Measurements from ENCODE around the gene SEMA6B.

SEMA6B gene

DNA sequence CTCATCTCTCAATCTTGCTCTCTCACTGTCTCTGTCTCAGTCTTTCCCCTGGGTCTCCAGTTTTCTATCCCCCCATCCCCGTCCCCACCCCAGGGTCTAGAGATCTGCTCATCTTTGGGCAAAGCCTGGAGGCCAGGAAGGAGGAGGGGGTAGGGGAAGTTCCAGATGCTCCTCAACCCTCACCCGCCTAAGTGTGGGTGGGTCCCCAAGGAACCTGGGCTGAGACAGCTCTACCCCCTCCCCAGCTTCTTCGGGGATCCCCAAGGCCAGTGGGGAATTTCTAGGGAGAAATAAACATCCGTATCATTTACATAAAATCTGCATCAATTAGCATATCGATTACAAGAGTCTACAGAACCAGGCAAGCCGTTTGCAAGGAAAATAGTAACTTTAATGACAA lies 31.8 kb upstream of the SEMA6B start:
- H3K9ac ChIP-seq (ENCODE audit: insufficient read length), result no peak overlapping the region
- TF ChIP-seq POLR2AphosphoS5 (IDR thresholded peaks at IDR 0.05; ENCODE audit: borderline replicate concordance, low read depth, low read length) (no peak), FOXP2 (optimal IDR thresholded peaks at IDR 0.05; ENCODE audit: control extremely low read depth, extremely low read length, insufficient read depth) (no peak), EZH2 (IDR thresholded peaks at IDR 0.05) (no peak)

DNA sequence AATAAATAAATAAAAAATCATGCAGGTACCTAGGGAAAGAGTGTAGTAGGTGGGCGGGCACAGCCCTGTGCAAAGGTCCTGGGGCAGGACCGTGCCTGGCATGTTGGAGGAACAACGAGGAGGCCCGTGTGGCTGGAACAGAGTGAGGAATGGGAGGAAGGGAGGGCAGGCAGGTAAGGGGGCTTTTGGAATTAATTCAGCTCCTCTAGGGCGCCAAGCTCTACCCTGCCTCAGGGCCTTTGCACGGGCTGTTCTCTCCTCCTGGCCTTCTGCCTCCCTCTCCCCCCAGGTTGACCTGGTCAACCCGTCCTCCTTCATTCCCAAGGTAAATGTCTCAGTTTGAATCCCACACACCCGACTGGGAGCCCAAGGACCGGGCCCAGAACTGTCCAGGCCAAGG lies 31.1 kb upstream of the SEMA6B start:
- H3K9me3 ChIP-seq (ENCODE audit: low read depth, low read length), result no peaks in the 10 kb centered on the region
- H3K36me3 ChIP-seq (ENCODE audit: insufficient read depth, low read length), result no peaks in the 10 kb centered on the region
- no peak for TF ChIP-seq EZH2 (IDR thresholded peaks at IDR 0.05)
- no peak overlapping the region for H3K4me3 ChIP-seq
- no peak overlapping the region for H3K9ac ChIP-seq (ENCODE audit: insufficient read length)
- no peak overlapping the region for H3K27ac ChIP-seq
- DNase-seq (ENCODE audit: low read depth, low spot score), result no peak

More for the DNA sequence above, 31.8 kb upstream of the SEMA6B start:
- no peaks in the 10 kb centered on the region for H3K36me3 ChIP-seq (ENCODE audit: insufficient read depth, low read length)
- no peaks in the 10 kb centered on the region for H3K9me3 ChIP-seq (ENCODE audit: low read depth, low read length)
- no peak for DNase-seq (ENCODE audit: low read depth, low spot score)
- no peak overlapping the region for H3K27ac ChIP-seq
- no peak overlapping the region for H3K4me3 ChIP-seq

DNA sequence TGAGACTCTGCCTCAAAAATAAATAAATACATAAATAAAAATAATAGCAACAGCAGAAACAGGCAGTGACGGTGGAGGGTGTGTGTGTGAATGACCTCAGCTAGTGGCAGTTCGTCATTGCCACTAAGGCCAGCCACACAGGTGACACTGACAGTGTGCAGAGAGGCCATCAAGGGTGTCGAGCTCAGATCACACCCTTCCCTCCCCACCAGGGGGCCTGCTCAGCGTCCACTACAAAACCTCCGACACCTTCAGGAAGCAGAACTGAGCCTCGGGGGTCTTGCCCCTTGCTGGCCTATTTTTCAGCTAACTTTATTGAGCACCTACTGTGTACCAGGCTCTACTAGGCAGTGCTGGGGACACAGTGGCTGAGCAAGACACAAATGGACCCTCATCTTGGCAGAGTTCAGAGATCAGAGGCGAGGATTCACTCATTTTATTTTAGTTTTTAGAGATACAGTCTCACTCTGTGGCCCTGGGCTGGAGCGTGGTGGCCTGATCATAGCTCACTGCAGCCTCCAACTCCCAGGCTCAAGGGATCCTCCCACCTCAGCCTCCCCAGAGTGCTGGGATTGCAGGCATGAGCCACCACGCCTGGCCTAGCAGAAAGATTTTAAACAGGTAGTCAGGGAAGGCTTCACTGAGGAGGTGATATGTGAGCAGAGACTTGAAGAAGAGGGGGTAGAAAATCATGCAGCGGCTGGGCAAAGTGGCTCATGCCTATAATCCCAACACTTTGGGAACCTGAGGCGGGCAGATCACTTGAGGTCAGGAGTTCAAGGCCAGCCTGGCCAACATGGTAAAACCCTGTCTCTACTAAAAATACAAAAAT lies 30.3 kb upstream of the SEMA6B start:
- no peak overlapping the region for H3K9ac ChIP-seq (ENCODE audit: insufficient read length)
- no peak overlapping the region for H3K4me3 ChIP-seq
- TF ChIP-seq POLR2AphosphoS5 (IDR thresholded peaks at IDR 0.05; ENCODE audit: borderline replicate concordance, low read depth, low read length) (no peak), EZH2 (IDR thresholded peaks at IDR 0.05) (no peak), FOXP2 (optimal IDR thresholded peaks at IDR 0.05; ENCODE audit: control extremely low read depth, extremely low read length, insufficient read depth) (no peak)
- H3K36me3 ChIP-seq (ENCODE audit: insufficient read depth, low read length), result no peaks in the 10 kb centered on the region
- H3K27ac ChIP-seq, result no peak overlapping the region
- H3K9me3 ChIP-seq (ENCODE audit: low read depth, low read length), result no peaks in the 10 kb centered on the region
- no peak for DNase-seq (ENCODE audit: low read depth, low spot score)

DNA sequence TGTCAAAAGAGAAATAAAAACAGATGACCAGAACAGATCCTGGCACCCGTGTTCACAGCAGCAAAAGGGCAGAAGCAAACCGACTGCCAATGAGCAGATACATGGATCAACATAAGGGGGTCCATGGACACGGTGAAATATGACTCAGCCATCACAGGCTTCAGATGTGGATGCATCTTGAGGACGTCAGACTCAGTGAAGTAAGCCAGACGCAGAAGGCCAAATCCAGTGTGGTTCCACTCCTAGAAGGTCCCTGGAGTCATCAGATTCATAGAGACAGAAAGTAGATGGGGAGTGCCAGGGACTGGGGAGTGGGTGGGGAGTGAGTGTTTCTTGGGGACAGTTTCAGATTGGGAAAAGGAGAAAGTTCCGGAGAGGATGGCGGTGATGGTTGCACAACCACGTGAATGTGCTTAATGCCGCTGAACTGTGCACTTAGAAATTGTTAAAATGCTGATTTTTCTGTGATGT lies 28.8 kb upstream of the SEMA6B start:
- Histone ChIP-seq H3K36me3 (ENCODE audit: insufficient read depth, low read length) (no peaks in the 10 kb centered on the region), H3K9me3 (ENCODE audit: low read depth, low read length) (no peaks in the 10 kb centered on the region), H3K4me3 (no peak overlapping the region), H3K27ac (no peak overlapping the region), H3K9ac (ENCODE audit: insufficient read length) (no peak overlapping the region)
- DNase-seq (ENCODE audit: low read depth, low spot score), result no peak
- TF ChIP-seq FOXP2 (optimal IDR thresholded peaks at IDR 0.05; ENCODE audit: control extremely low read depth, extremely low read length, insufficient read depth), result no peak
- TF ChIP-seq EZH2 (IDR thresholded peaks at IDR 0.05), result no peak

DNA sequence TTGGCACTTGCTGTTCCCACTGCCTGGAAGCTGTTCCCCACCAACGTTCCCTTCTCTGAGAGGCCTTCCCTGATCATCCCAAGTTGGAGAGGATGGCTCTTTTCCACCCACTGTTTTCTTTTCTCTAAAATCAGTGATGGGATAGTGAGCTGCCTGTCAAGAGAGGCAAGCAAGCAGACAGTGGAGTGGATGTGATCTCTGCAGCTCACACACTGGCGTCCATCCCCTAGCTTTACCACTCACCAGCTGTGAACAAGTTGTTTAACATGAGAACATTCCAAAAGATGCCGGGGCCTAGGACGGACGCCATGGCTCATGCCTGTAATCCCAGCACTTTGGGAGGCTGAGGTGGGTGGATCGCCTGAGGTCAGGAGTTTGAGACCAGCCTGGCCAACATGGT lies 28.0 kb upstream of the SEMA6B start:
- no peak overlapping the region for H3K9ac ChIP-seq (ENCODE audit: insufficient read length)
- TF ChIP-seq POLR2AphosphoS5 (IDR thresholded peaks at IDR 0.05; ENCODE audit: borderline replicate concordance, low read depth, low read length), result no peak
- no peak for TF ChIP-seq EZH2 (IDR thresholded peaks at IDR 0.05)
- no peak for TF ChIP-seq FOXP2 (optimal IDR thresholded peaks at IDR 0.05; ENCODE audit: control extremely low read depth, extremely low read length, insufficient read depth)
- no peaks in the 10 kb centered on the region for H3K9me3 ChIP-seq (ENCODE audit: low read depth, low read length)
- DNase-seq (ENCODE audit: low read depth, low spot score), result no peak
- H3K27ac ChIP-seq, result no peak overlapping the region
- no peaks in the 10 kb centered on the region for H3K36me3 ChIP-seq (ENCODE audit: insufficient read depth, low read length)
- H3K4me3 ChIP-seq, result no peak overlapping the region

DNA sequence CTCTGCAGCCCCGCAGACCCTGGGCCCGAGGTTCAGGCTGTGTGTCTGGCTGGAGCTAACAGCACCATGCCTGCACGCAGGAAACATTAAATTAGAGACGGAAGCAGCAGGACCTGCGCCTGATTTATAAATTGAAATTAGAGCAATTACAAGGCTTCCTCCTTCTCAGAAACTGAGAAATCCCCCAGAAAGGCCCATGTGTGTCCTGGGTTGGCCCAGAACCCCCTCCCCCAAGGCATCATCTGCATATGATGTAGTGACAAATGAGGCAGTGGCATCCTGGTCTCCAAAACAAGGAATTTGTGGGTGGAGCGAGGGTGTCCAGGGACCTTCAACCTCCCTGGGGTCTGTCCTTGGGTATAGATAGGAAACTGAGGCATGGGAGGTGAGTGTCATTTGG lies 27.2 kb upstream of the SEMA6B start:
- Histone ChIP-seq H3K4me3 (no peak overlapping the region), H3K9ac (ENCODE audit: insufficient read length) (no peak overlapping the region), H3K9me3 (ENCODE audit: low read depth, low read length) (no peaks in the 10 kb centered on the region), H3K36me3 (ENCODE audit: insufficient read depth, low read length) (no peaks in the 10 kb centered on the region), H3K27ac (no peak overlapping the region)
- no peak for DNase-seq (ENCODE audit: low read depth, low spot score)
- TF ChIP-seq POLR2AphosphoS5 (IDR thresholded peaks at IDR 0.05; ENCODE audit: borderline replicate concordance, low read depth, low read length) (no peak), FOXP2 (optimal IDR thresholded peaks at IDR 0.05; ENCODE audit: control extremely low read depth, extremely low read length, insufficient read depth) (no peak), EZH2 (IDR thresholded peaks at IDR 0.05) (no peak)

DNA sequence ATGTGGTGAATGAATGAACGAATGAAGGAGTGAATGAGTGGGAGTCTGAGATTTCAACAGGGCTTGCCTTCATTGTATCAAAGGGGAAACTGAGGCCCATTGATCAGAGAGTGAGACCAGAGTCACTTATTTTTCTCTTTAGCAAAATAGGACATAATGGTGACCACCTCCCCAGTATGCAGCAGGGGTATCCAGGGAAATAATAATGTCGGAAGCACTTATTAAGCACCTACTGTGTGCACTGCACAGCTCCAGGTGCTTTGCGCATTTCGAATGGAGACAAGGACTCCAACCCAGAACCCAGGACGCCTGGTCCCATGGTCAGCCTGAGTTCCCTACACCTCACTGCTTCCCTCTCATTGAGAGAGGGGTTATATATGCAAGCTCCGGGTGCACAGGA lies 26.8 kb upstream of the SEMA6B start:
- TF ChIP-seq POLR2AphosphoS5 (IDR thresholded peaks at IDR 0.05; ENCODE audit: borderline replicate concordance, low read depth, low read length), result no peak
- TF ChIP-seq FOXP2 (optimal IDR thresholded peaks at IDR 0.05; ENCODE audit: control extremely low read depth, extremely low read length, insufficient read depth), result no peak
- no peak for TF ChIP-seq EZH2 (IDR thresholded peaks at IDR 0.05)
- Histone ChIP-seq H3K4me3 (no peak overlapping the region), H3K9ac (ENCODE audit: insufficient read length) (no peak overlapping the region), H3K36me3 (ENCODE audit: insufficient read depth, low read length) (no peaks in the 10 kb centered on the region), H3K9me3 (ENCODE audit: low read depth, low read length) (no peaks in the 10 kb centered on the region), H3K27ac (no peak overlapping the region)
- DNase-seq (ENCODE audit: low read depth, low spot score), result no peak

DNA sequence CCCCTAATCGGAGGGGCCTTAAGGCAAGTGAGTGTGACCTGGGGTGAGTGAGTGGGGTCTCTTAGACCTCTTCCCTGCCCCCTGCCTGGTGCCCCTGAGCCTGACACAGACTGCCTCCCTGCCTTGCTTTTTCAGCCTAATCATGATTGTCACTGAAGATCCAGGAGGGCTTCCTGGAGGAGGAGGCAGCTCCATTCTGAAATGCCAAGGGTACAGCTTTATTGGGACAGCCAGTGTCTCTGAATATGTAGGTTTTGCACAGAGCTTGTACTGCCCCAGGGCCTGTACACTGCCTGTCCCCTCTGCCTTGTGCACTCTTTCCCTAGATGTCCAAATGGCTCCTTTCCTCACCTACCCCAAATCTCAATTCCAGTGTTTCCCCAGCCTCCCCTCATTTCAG lies 26.1 kb upstream of the SEMA6B start:
- no peak for DNase-seq (ENCODE audit: low read depth, low spot score)
- H3K9me3 ChIP-seq (ENCODE audit: low read depth, low read length), result no peaks in the 10 kb centered on the region
- H3K36me3 ChIP-seq (ENCODE audit: insufficient read depth, low read length), result no peaks in the 10 kb centered on the region
- no peak overlapping the region for H3K4me3 ChIP-seq
- H3K9ac ChIP-seq (ENCODE audit: insufficient read length), result no peak overlapping the region
- H3K27ac ChIP-seq, result no peak overlapping the region
- TF ChIP-seq POLR2AphosphoS5 (IDR thresholded peaks at IDR 0.05; ENCODE audit: borderline replicate concordance, low read depth, low read length) (no peak), FOXP2 (optimal IDR thresholded peaks at IDR 0.05; ENCODE audit: control extremely low read depth, extremely low read length, insufficient read depth) (no peak), EZH2 (IDR thresholded peaks at IDR 0.05) (no peak)
